ENCODE measurements around the gene MID1.

The MID1 gene

GRCh38 chrX:10620121-10620699 is at the start of gene MID1:
MID1 (minus strand) TSS chrX:10620585; CDS start chrX:10567547, 53,038 bp downstream.
- DNase-seq = no peak

GRCh38 chrX:10667143-10667542 is 46.8 kb upstream of the MID1 start:
- no peak for DNase-seq

GRCh38 chrX:10666102-10666501 is 45.7 kb upstream of the MID1 start:
- no peak for DNase-seq

- DNase-seq = no peak
Observed at GRCh38 chrX:10665681-10666080, 45.3 kb upstream of the MID1 start.

GRCh38 chrX:10660171-10660570 is 39.8 kb upstream of the MID1 start:
- DNase-seq = no peak

GRCh38 chrX:10656214-10656613 is 35.8 kb upstream of the MID1 start:
- no peak for DNase-seq

- no peak for DNase-seq
Observed at GRCh38 chrX:10654960-10655359, 34.6 kb upstream of the MID1 start.

- DNase-seq = no peak
Observed at GRCh38 chrX:10653302-10653701, 32.9 kb upstream of the MID1 start.

- DNase-seq = no peak
Observed at GRCh38 chrX:10649265-10649664, 28.9 kb upstream of the MID1 start.

GRCh38 chrX:10648614-10649013 is 28.2 kb upstream of the MID1 start:
- no peak for DNase-seq

- DNase-seq = no peak
Observed at GRCh38 chrX:10636851-10637250, 16.5 kb upstream of the MID1 start.

GRCh38 chrX:10636337-10636736 is 16.0 kb upstream of the MID1 start:
- no peak for DNase-seq

GRCh38 chrX:10634392-10635161 is 14.2 kb upstream of the MID1 start:
- DNase-seq = no peak

GRCh38 chrX:10633722-10634121 is 13.3 kb upstream of the MID1 start:
- DNase-seq = no peak

GRCh38 chrX:10631416-10632145 is 11.2 kb upstream of the MID1 start:
- no peak for DNase-seq

GRCh38 chrX:10630320-10630719 is 9.9 kb upstream of the MID1 start:
- DNase-seq = no peak

- DNase-seq = no peak
Observed at GRCh38 chrX:10629905-10630304, 9.5 kb upstream of the MID1 start.

GRCh38 chrX:10628906-10629305 is 8.5 kb upstream of the MID1 start:
- no peak for DNase-seq

GRCh38 chrX:10622197-10622596 is 1.8 kb upstream of the MID1 start:
- no peak for DNase-seq

GRCh38 chrX:10619425-10620046 is 849 bp downstream of the MID1 start:
- DNase-seq = no peak

- DNase-seq = no peak
Observed at GRCh38 chrX:10618961-10619360, 1.4 kb downstream of the MID1 start.

GRCh38 chrX:10617999-10618351 is 2.4 kb downstream of the MID1 start:
- DNase-seq = no peak

- no peak for DNase-seq
Observed at GRCh38 chrX:10617186-10617998, 3.0 kb downstream of the MID1 start.

Data from stimulated activated CD4-positive, alpha-beta T cell treated with anti-CD3 and anti-CD28 coated beads, Interleukin-4, amount 100 ng/mL, for 4 hours (primary cell).